ENCODE measurements around the gene STMN1.

DNA sequence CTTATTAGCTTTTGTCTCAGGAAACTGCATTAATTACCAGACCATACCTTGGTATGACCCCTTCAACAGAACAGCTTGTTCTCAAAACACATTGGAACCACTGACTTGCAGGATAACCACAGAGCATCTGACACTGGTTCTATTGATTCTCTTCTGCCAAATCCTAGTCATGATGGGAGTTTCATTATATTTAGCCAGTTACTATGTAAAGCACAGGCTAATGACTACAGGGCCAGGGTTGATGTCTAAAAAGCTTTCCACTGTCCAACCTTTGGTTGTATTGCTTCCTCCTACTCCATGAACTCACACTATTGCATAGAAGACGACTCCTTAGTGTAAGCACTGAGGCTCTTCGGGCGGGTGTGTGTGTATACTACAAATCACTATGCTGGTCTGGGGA is 3.8 kb downstream of the STMN1 start:
- TF ChIP-seq, protein P1, sequence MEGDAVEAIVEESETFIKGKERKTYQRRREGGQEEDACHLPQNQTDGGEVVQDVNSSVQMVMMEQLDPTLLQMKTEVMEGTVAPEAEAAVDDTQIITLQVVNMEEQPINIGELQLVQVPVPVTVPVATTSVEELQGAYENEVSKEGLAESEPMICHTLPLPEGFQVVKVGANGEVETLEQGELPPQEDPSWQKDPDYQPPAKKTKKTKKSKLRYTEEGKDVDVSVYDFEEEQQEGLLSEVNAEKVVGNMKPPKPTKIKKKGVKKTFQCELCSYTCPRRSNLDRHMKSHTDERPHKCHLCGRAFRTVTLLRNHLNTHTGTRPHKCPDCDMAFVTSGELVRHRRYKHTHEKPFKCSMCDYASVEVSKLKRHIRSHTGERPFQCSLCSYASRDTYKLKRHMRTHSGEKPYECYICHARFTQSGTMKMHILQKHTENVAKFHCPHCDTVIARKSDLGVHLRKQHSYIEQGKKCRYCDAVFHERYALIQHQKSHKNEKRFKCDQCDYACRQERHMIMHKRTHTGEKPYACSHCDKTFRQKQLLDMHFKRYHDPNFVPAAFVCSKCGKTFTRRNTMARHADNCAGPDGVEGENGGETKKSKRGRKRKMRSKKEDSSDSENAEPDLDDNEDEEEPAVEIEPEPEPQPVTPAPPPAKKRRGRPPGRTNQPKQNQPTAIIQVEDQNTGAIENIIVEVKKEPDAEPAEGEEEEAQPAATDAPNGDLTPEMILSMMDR (IDR thresholded peaks at IDR 0.05), result no peak
- no peak for TF ChIP-seq POLR2A (IDR thresholded peaks at IDR 0.05)
